A549 (cell line): ENCODE measurements around the gene ANKS1B. TPM values are rescaled to one million over a fixed set of nuclear protein-coding genes. Genes with fewer than 3 reads are reported as not detected.

Experiments
- ATAC-seq, 2 experiments: fragments of 200-7000 bp in 1 of 2; fragments of >200 bp in 1 of 2; cut with Nextera tagmentation in 1 of 2; cut with Tn5 transposase in 1 of 2; 3 replicates each; pipeline versions ENCODE4 v1.8.0 to v1.9.1; 2018 to 2020; ENCODE audit warnings: mild to moderate bottlenecking in 1 of 2, moderate library complexity in 1 of 2
- CTCF ChIA-PET: fragments of 300-600 bp; sonication (Branson Sonifier 250); formaldehyde crosslinking; extraction: SDS; loops from one replicate; lab custom pipeline; 2021; ENCODE audit warnings: antibody characterized with exemption, inconsistent platforms; lab: Yijun Ruan, JAX
- POLR2A ChIA-PET: fragments of 350-600 bp; formaldehyde crosslinking; extraction: SDS; loops from one replicate; lab custom pipeline; 2021; ENCODE audit warnings: antibody characterized with exemption, inconsistent platforms; lab: Yijun Ruan, JAX
- DNase-seq, 2 experiments: peaks; one replicate each; pipeline versions ENCODE4 v3.0.0 to v3.0.0-alpha.2; 2011 to 2016; ENCODE audit warnings: low read depth in 1 of 2, low spot score in 1 of 2
- FAIRE-seq: peaks from 2 replicates; lab custom pipeline; 2011; peaks lifted over from hg19 to GRCh38; lab: Jason Lieb, UNC
- H3K27ac ChIP-seq, 2 experiments: fragments of >200 bp; sonication (Bioruptor Twin); formaldehyde crosslinking; 3 replicates each; pipeline ENCODE4 v1.5.1; 2016 to 2017
- H3K4me1 ChIP-seq: fragments of >200 bp; sonication (Bioruptor Twin); formaldehyde crosslinking; 3 replicates; pipeline ENCODE4 v1.6.1; 2016
- H3K4me2 ChIP-seq: fragments of >200 bp; sonication (Bioruptor Twin); formaldehyde crosslinking; 3 replicates; pipeline ENCODE4 v1.6.1; 2016
- H3K4me3 ChIP-seq: fragments of >200 bp; sonication (Bioruptor Twin); formaldehyde crosslinking; 3 replicates; pipeline ENCODE4 v1.5.1; 2016
- H3K9me3 ChIP-seq: fragments of >200 bp; sonication (Bioruptor Twin); formaldehyde crosslinking; 3 replicates; pipeline ENCODE4 v1.6.1; 2016
- BHLHE40 ChIP-seq: IDR thresholded peaks from 2 replicates; pipeline ENCODE4 v1.6.1; 2012; ENCODE audit warnings: low read depth, low read length, inconsistent platforms
- CEBPB ChIP-seq, 2 experiments: fragments of >200 bp in 1 of 2; sonication (Bioruptor Twin) in 1 of 2; formaldehyde crosslinking in 1 of 2; IDR thresholded peaks; 2 replicates each; pipeline ENCODE4 v1.6.1; 2012 to 2016
- CHD2 ChIP-seq: fragments of 150-350 bp; IDR thresholded peaks from 2 replicates; pipeline ENCODE4 v1.6.1; 2014; ENCODE audit warnings: low read length; ENCODE audit not compliant: partially characterized antibody
- EHMT2 ChIP-seq: fragments of 200-600 bp; sonication (generic); IDR thresholded peaks from 2 replicates; pipeline ENCODE4 v1.6.1; 2016; ENCODE audit warnings: antibody characterized with exemption, low read depth, mild to moderate bottlenecking, moderate library complexity
- ESRRA ChIP-seq: fragments of 150-350 bp; IDR thresholded peaks from 2 replicates; pipeline ENCODE4 v1.6.1; 2014; ENCODE audit warnings: mild to moderate bottlenecking, low read length, borderline replicate concordance
- FOSL2 ChIP-seq, 2 experiments: fragments of 450-650 bp in 1 of 2; fragments of >200 bp in 1 of 2; sonication (Bioruptor Twin) in 1 of 2; formaldehyde crosslinking; IDR thresholded peaks; 2 replicates each; pipeline versions ENCODE4 v1.5.0 to v1.6.1; 2016 to 2020; ENCODE audit warnings: mild to moderate bottlenecking in 1 of 2, moderate library complexity in 1 of 2
- HEYL ChIP-seq: fragments of 250-450 bp; sonication (Bioruptor Pico); IDR thresholded peaks from 2 replicates; pipeline ENCODE4 v1.8.0; 2021; ENCODE audit warnings: mild to moderate bottlenecking, moderate library complexity
- HMGXB4 ChIP-seq: fragments of 250-450 bp; sonication (Bioruptor Pico); IDR thresholded peaks from 2 replicates; pipeline ENCODE4 v1.5.0; 2021; ENCODE audit warnings: mild to moderate bottlenecking, moderate library complexity, borderline replicate concordance
- JUN ChIP-seq, 2 experiments: fragments of >200 bp; sonication (Bioruptor Twin); formaldehyde crosslinking; IDR thresholded peaks; 2 replicates in 1 of 2; 3 replicates in 1 of 2; pipeline ENCODE4 v1.6.1; 2016 to 2017
- KDM1A ChIP-seq: fragments of 200-600 bp; sonication (generic); IDR thresholded peaks from 2 replicates; pipeline ENCODE4 v1.6.1; 2016; ENCODE audit warnings: low read depth, mild to moderate bottlenecking
- MAFK ChIP-seq: fragments of 450-650 bp; IDR thresholded peaks from 2 replicates; pipeline ENCODE4 v1.6.1; 2014; ENCODE audit not compliant: partially characterized antibody
- MYC ChIP-seq: IDR thresholded peaks from 2 replicates; pipeline ENCODE4 v1.6.1; 2012; ENCODE audit warnings: mild to moderate bottlenecking, inconsistent platforms, low read length, improper control_type of control experiment, borderline replicate concordance
- NR3C1 ChIP-seq: fragments of >200 bp; sonication (Bioruptor Twin); formaldehyde crosslinking; IDR thresholded peaks from 3 replicates; pipeline ENCODE4 v1.6.1; 2017
- PHF8 ChIP-seq: fragments of 200-600 bp; sonication (generic); IDR thresholded peaks from 2 replicates; pipeline ENCODE4 v1.6.1; 2016; ENCODE audit warnings: low read depth, mild to moderate bottlenecking, antibody characterized with exemption, moderate library complexity, borderline replicate concordance
- POLR2A ChIP-seq: IDR thresholded peaks from 2 replicates; pipeline ENCODE4 v1.6.1; 2012; ENCODE audit warnings: mild to moderate bottlenecking, low read length
- RAD21 ChIP-seq, 2 experiments: fragments of >200 bp in 1 of 2; sonication (Bioruptor Twin) in 1 of 2; formaldehyde crosslinking in 1 of 2; IDR thresholded peaks in 1 of 2; conservative IDR thresholded peaks in 1 of 2; 2 replicates in 1 of 2; 3 replicates in 1 of 2; pipeline ENCODE4 v1.6.1; 2012 to 2018; ENCODE audit warnings: inconsistent platforms in 1 of 2
- RFX5 ChIP-seq: fragments of 450-650 bp; IDR thresholded peaks from 2 replicates; pipeline ENCODE4 v1.7.1; 2014; ENCODE audit warnings: antibody characterized with exemption, mild to moderate bottlenecking, moderate library complexity
- SREBF2 ChIP-seq: fragments of 450-650 bp; IDR thresholded peaks from 2 replicates; pipeline ENCODE4 v1.6.1; 2014; ENCODE audit warnings: mild to moderate bottlenecking, moderate library complexity
- TP53 ChIP-seq: fragments of 250-450 bp; sonication (Bioruptor Pico); IDR thresholded peaks from 2 replicates; pipeline ENCODE4 v1.5.0; 2021; ENCODE audit warnings: mild to moderate bottlenecking, moderate library complexity
- ZNF302 ChIP-seq: fragments of 250-450 bp; sonication (Bioruptor Pico); IDR thresholded peaks from 2 replicates; pipeline ENCODE4 v1.9.0; 2021; ENCODE audit warnings: inconsistent platforms, mild to moderate bottlenecking, moderate library complexity
- ZSCAN20 ChIP-seq: fragments of 250-450 bp; sonication (Bioruptor Pico); IDR thresholded peaks from 2 replicates; pipeline ENCODE4 v1.8.0; 2022; ENCODE audit warnings: mild to moderate bottlenecking, moderate library complexity
- WGBS: methylation state at CpG from one replicate; pipeline ENCODE4 v1.1.6; 2017; ENCODE audit errors: missing lambda C conversion rate; 5-methylcytosine and 5-hydroxymethylcytosine counted together
- polyA plus RNA-seq, 4 experiments: library from polyadenylated mRNA; depleted of rRNA in 3 of 4; stranded (reverse); fragments of >200 nt; fragmentation: RNase III in 1 of 4; extraction: RNeasy Plus Mini Kit Qiagen cat#74134 plus additional on column Dnase treatment in 1 of 4; gene quantifications; 2 replicates in 3 of 4; 3 replicates in 1 of 4; pipeline ENCODE4 v1.2.3, GENCODE V29; 2011 to 2017
- TF ChIP-seq, protein P1 (sequence below): fragments of >200 bp; sonication (Bioruptor Twin); formaldehyde crosslinking; IDR thresholded peaks from 3 replicates; pipeline ENCODE4 v1.6.1; 2016
- TF ChIP-seq, protein P2 (sequence below): IDR thresholded peaks from 2 replicates; pipeline ENCODE4 v1.6.1; 2012; ENCODE audit warnings: low read depth, borderline replicate concordance
- TF ChIP-seq, protein P3 (sequence below): fragments of >200 bp; sonication (Bioruptor Twin); formaldehyde crosslinking; IDR thresholded peaks from 3 replicates; pipeline ENCODE4 v1.5.1; 2016

The ANKS1B gene
- polyA plus RNA-seq, 2 of the 4 experiments (the other 2 are of a cell fraction): 1.5 to 2.2 TPM

DNA sequence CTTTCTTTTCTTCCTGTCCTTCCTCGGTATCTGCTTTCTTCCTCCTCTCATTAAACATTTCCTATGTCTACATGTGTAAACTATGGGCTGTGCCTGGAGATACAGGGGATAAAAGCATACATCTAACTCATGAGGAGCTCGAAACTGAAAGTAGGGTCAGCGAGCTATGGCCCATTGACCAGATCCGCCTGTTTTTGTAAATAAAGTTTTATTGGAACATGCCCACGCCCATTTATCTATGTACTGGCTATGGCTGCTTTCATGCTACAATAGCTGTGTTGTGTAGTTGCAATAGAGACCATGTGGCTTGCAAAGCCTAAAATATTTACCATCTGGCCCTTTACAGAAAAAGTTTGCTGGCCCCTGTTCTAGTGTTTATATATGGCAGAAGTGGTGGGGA, 838.0 kb downstream of the ANKS1B start:
- H3K4me1 ChIP-seq: no peaks in the 10 kb centered on the region
- FAIRE-seq: no peak
- no peak for DNase-seq
- H3K4me2 ChIP-seq: peak overlapping the region; percentile 29; the same call in 2 of the 3 replicates
- CTCF ChIA-PET: interaction anchor here (1.1 kb wide), 1 partner anchor 59 kb away, joined by 3 read pairs; no protein-coding TSS in a partner anchor
- H3K27ac ChIP-seq: no peak overlapping the region
- TF ChIP-seq RAD21 (conservative IDR thresholded peaks at IDR 0.05 in 1 of 2, IDR thresholded peaks at IDR 0.05 in 1 of 2) (no peak), SREBF2 (no peak), CEBPB (IDR thresholded peaks at IDR 0.05) (no peak), NR3C1 (no peak)
- H3K9me3 ChIP-seq: no peaks in the 10 kb centered on the region
- no peak overlapping the region for H3K4me3 ChIP-seq
- POLR2A ChIA-PET: no interaction called here
- 5% methylated on average over 5 of the region's 5 CpGs for WGBS
- ATAC-seq: no peak; a peak in 1 of 6 replicates

- ChIA-PET POLR2A (no interaction called here), CTCF (interaction anchor here (1.1 kb wide), 1 partner anchor 59 kb away, joined by 3 read pairs; no protein-coding TSS in a partner anchor)
- Histone ChIP-seq H3K4me2 (peak overlapping the region; percentile 29; the same call in 2 of the 3 replicates), H3K4me1 (no peaks in the 10 kb centered on the region), H3K27ac (no peak overlapping the region), H3K9me3 (no peaks in the 10 kb centered on the region), H3K4me3 (no peak overlapping the region)
- no peak for FAIRE-seq
- 26% methylated on average over 5 of the region's 5 CpGs for WGBS
- ATAC-seq: no peak
- TF ChIP-seq, protein P1, sequence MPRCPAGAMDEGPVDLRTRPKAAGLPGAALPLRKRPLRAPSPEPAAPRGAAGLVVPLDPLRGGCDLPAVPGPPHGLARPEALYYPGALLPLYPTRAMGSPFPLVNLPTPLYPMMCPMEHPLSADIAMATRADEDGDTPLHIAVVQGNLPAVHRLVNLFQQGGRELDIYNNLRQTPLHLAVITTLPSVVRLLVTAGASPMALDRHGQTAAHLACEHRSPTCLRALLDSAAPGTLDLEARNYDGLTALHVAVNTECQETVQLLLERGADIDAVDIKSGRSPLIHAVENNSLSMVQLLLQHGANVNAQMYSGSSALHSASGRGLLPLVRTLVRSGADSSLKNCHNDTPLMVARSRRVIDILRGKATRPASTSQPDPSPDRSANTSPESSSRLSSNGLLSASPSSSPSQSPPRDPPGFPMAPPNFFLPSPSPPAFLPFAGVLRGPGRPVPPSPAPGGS: no peak
- TF ChIP-seq ZSCAN20 (CRISPR knock-in tag): no peak
- TF ChIP-seq HMGXB4 (CRISPR knock-in tag): no peak
- no peak for TF ChIP-seq ESRRA
- no peak for TF ChIP-seq MYC
- no peak for TF ChIP-seq HEYL (CRISPR knock-in tag)
- no peak for DNase-seq
These were observed 838.6 kb downstream of the ANKS1B start for GRCh38 chr12:99146185-99146584.

DNA sequence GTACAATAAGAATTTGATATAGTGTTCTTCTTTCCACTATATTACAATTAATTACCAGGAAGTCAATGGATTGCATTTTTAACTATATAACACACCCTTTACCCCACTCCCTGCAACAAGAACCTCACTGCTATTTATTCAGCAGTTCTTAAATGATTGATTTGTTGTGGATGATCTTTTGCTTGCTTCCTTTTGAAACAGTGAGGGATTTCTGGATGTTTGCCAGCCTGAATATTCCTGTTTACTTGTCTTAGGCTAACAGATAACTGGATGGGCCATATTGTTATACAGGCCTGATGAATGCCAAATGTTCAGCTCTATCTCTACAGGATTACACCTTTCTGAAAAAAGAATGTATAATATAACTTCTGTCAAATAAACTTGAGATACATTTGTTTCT, 842.1 kb downstream of the ANKS1B start:
- no peak for DNase-seq

More for the DNA sequence above, 842.1 kb downstream of the ANKS1B start:
- Histone ChIP-seq H3K4me2 (no peak overlapping the region), H3K4me1 (no peaks in the 10 kb centered on the region), H3K9me3 (no peaks in the 10 kb centered on the region), H3K27ac (no peak overlapping the region), H3K4me3 (no peak overlapping the region)
- ATAC-seq: no peak
- TF ChIP-seq RAD21 (conservative IDR thresholded peaks at IDR 0.05 in 1 of 2, IDR thresholded peaks at IDR 0.05 in 1 of 2) (no peak), FOSL2 (IDR thresholded peaks at IDR 0.05) (no peak), FOSL2 (CRISPR knock-in tag; IDR thresholded peaks at IDR 0.05) (no peak), PHF8 (no peak), ESRRA (no peak), BHLHE40 (no peak), TP53 (CRISPR knock-in tag) (no peak), POLR2A (no peak), ZNF302 (CRISPR knock-in tag) (no peak), ZSCAN20 (CRISPR knock-in tag) (no peak), CEBPB (IDR thresholded peaks at IDR 0.05) (no peak), CHD2 (no peak), MYC (no peak), JUN (IDR thresholded peaks at IDR 0.05) (no peak), RFX5 (no peak), KDM1A (no peak), EHMT2 (no peak), MAFK (no peak)
- TF ChIP-seq, protein P2, sequence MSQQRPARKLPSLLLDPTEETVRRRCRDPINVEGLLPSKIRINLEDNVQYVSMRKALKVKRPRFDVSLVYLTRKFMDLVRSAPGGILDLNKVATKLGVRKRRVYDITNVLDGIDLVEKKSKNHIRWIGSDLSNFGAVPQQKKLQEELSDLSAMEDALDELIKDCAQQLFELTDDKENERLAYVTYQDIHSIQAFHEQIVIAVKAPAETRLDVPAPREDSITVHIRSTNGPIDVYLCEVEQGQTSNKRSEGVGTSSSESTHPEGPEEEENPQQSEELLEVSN: no peak
- TF ChIP-seq, protein P3, sequence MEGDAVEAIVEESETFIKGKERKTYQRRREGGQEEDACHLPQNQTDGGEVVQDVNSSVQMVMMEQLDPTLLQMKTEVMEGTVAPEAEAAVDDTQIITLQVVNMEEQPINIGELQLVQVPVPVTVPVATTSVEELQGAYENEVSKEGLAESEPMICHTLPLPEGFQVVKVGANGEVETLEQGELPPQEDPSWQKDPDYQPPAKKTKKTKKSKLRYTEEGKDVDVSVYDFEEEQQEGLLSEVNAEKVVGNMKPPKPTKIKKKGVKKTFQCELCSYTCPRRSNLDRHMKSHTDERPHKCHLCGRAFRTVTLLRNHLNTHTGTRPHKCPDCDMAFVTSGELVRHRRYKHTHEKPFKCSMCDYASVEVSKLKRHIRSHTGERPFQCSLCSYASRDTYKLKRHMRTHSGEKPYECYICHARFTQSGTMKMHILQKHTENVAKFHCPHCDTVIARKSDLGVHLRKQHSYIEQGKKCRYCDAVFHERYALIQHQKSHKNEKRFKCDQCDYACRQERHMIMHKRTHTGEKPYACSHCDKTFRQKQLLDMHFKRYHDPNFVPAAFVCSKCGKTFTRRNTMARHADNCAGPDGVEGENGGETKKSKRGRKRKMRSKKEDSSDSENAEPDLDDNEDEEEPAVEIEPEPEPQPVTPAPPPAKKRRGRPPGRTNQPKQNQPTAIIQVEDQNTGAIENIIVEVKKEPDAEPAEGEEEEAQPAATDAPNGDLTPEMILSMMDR: no peak
- no peak for FAIRE-seq
- CTCF ChIA-PET: no interaction called here
- POLR2A ChIA-PET: no interaction called here
